ENCODE data around the gene MMP8.

Gene MMP8

GRCh38 chr11:102669664-102670063 lies 55.1 kb downstream of the MMP8 start:
- Histone ChIP-seq H3K27ac (ENCODE audit: low read depth, low read length, poor library complexity, severe bottlenecking) (no peak overlapping the region), H3K9ac (ENCODE audit: low read length) (no peak overlapping the region), H3K79me2 (ENCODE audit: insufficient read depth, low read length) (no peaks in the 10 kb centered on the region), H2AFZ (ENCODE audit: low read length) (no peak overlapping the region), H4K20me1 (ENCODE audit: insufficient read depth, low read length) (no peaks in the 10 kb centered on the region), H3K36me3 (ENCODE audit: insufficient read depth, low read length) (no peaks in the 10 kb centered on the region), H3K9me3 (ENCODE audit: low read length) (no peaks in the 10 kb centered on the region), H3K4me1 (ENCODE audit: insufficient read depth, low read length, severe bottlenecking) (no peaks in the 10 kb centered on the region), H3K4me2 (ENCODE audit: low read length) (no peak overlapping the region), H3K9me2 (ENCODE audit: low read depth, low read length) (no peaks in the 10 kb centered on the region), H3K4me3 (ENCODE audit: low read depth, low read length, poor library complexity, severe bottlenecking) (no peak overlapping the region), H3F3A (ENCODE audit: insufficient read depth, low read length) (no peaks in the 10 kb centered on the region), H3K27me3 (ENCODE audit: insufficient read depth, low read length) (no peaks in the 10 kb centered on the region)
- TF ChIP-seq EZH2 (IDR thresholded peaks at IDR 0.05; ENCODE audit: borderline replicate concordance, low read length) (no peak), CTCF (IDR thresholded peaks at IDR 0.05; ENCODE audit: low read length) (no peak)

GRCh38 chr11:102666331-102666957 lies 58.3 kb downstream of the MMP8 start:
- Histone ChIP-seq H3K36me3 (ENCODE audit: insufficient read depth, low read length) (no peaks in the 10 kb centered on the region), H3K27me3 (ENCODE audit: insufficient read depth, low read length) (no peaks in the 10 kb centered on the region), H2AFZ (ENCODE audit: low read length) (no peak overlapping the region), H3K9me3 (ENCODE audit: low read length) (no peaks in the 10 kb centered on the region), H3K4me3 (ENCODE audit: low read depth, low read length, poor library complexity, severe bottlenecking) (no peak overlapping the region), H3K79me2 (ENCODE audit: insufficient read depth, low read length) (no peaks in the 10 kb centered on the region), H3K4me1 (ENCODE audit: insufficient read depth, low read length, severe bottlenecking) (no peaks in the 10 kb centered on the region), H4K20me1 (ENCODE audit: insufficient read depth, low read length) (no peaks in the 10 kb centered on the region), H3K27ac (ENCODE audit: low read depth, low read length, poor library complexity, severe bottlenecking) (no peak overlapping the region), H3K9ac (ENCODE audit: low read length) (no peak overlapping the region), H3K4me2 (ENCODE audit: low read length) (no peak overlapping the region), H3K9me2 (ENCODE audit: low read depth, low read length) (no peaks in the 10 kb centered on the region), H3F3A (ENCODE audit: insufficient read depth, low read length) (no peaks in the 10 kb centered on the region)
- TF ChIP-seq CTCF (IDR thresholded peaks at IDR 0.05; ENCODE audit: low read length): peak; percentile 86
- no peak for TF ChIP-seq EZH2 (IDR thresholded peaks at IDR 0.05; ENCODE audit: borderline replicate concordance, low read length)

- Histone ChIP-seq H3F3A (ENCODE audit: insufficient read depth, low read length) (no peaks in the 10 kb centered on the region), H3K4me2 (ENCODE audit: low read length) (no peak overlapping the region), H3K36me3 (ENCODE audit: insufficient read depth, low read length) (no peaks in the 10 kb centered on the region), H3K4me1 (ENCODE audit: insufficient read depth, low read length, severe bottlenecking) (no peaks in the 10 kb centered on the region), H3K9me3 (ENCODE audit: low read length) (no peaks in the 10 kb centered on the region), H3K9me2 (ENCODE audit: low read depth, low read length) (no peaks in the 10 kb centered on the region), H3K27me3 (ENCODE audit: insufficient read depth, low read length) (no peaks in the 10 kb centered on the region), H3K9ac (ENCODE audit: low read length) (no peak overlapping the region), H3K27ac (ENCODE audit: low read depth, low read length, poor library complexity, severe bottlenecking) (no peak overlapping the region), H3K79me2 (ENCODE audit: insufficient read depth, low read length) (no peaks in the 10 kb centered on the region), H3K4me3 (ENCODE audit: low read depth, low read length, poor library complexity, severe bottlenecking) (no peak overlapping the region), H2AFZ (ENCODE audit: low read length) (no peak overlapping the region), H4K20me1 (ENCODE audit: insufficient read depth, low read length) (no peaks in the 10 kb centered on the region)
- TF ChIP-seq CTCF (IDR thresholded peaks at IDR 0.05; ENCODE audit: low read length) (peak; percentile 68), EZH2 (IDR thresholded peaks at IDR 0.05; ENCODE audit: borderline replicate concordance, low read length) (no peak)
Observed at GRCh38 chr11:102664001-102664752, 60.6 kb downstream of the MMP8 start.
